ENCODE data around the gene STIM1. TPM values are rescaled to one million over a fixed set of nuclear protein-coding genes. Genes with fewer than 3 reads are reported as not detected.

STIM1 gene
- total RNA-seq, 1 experiment from 2014 or later, result 15.2 TPM

DNA sequence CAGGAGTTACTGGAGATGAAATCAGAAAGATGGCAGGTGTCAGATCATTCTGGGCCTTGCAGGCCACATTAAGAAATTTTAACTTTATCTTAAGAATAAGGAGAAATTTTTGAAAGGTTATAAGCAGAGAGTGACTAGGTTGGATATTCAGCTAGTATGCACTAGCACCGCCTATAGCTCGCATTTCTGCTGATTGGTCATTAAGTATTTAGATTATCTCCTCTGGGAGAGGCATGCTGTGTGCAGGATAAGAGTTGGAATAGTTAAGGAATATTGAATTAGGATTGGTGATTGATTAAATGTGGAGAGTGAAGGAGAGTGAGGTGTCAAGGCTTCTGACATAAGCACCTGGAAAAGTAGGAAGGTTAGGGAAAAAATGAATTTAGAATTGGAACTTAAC is 100.6 kb downstream of the STIM1 start:
- Histone ChIP-seq H3K18ac (ENCODE audit: insufficient read length, low read depth, low read length) (no peak overlapping the region), H3K27me3 (ENCODE audit: insufficient read depth, low read length) (no peaks in the 10 kb centered on the region), H3K14ac (ENCODE audit: insufficient read depth, low read length) (no peak overlapping the region), H3T11ph (ENCODE audit: low read length) (no peak overlapping the region), H4K20me1 (ENCODE audit: control insufficient read depth, insufficient read depth, insufficient read length) (no peaks in the 10 kb centered on the region), H3K9ac (ENCODE audit: extremely low read depth, insufficient read length, low read length) (no peak overlapping the region), H2BK120ac (ENCODE audit: low read depth, low read length, poor library complexity, severe bottlenecking) (no peak overlapping the region), H4K8ac (replicated peaks; ENCODE audit: insufficient read length, low read depth, low read length) (no peak overlapping the region), H3K23me2 (ENCODE audit: insufficient read length, low read depth, low read length, poor library complexity, severe bottlenecking) (no peaks in the 10 kb centered on the region), H2AFZ (ENCODE audit: low read length) (no peak overlapping the region), H3K4me2 (ENCODE audit: insufficient read depth, insufficient read length, low read length) (no peak overlapping the region), H3K56ac (ENCODE audit: insufficient read length, low read depth, low read length) (no peak overlapping the region), H3K79me1 (ENCODE audit: insufficient read depth, low read depth, low read length, poor library complexity, severe bottlenecking) (no peaks in the 10 kb centered on the region), H4K91ac (ENCODE audit: insufficient read length, low read depth, low read length) (no peak overlapping the region), H3K4me1 (ENCODE audit: insufficient read depth, low read length) (no peaks in the 10 kb centered on the region; the same call in 1 of the 2 replicates), H2AK5ac (ENCODE audit: insufficient read length, low read length) (no peak overlapping the region), H2BK5ac (ENCODE audit: insufficient read length, low read length) (no peak overlapping the region), H2BK12ac (ENCODE audit: insufficient read length, low read depth, low read length) (no peak overlapping the region), H3K9me3 (ENCODE audit: control insufficient read depth, low read depth, low read length) (no peaks in the 10 kb centered on the region), H3K4ac (ENCODE audit: low read depth, low read length) (no peak overlapping the region), H2BK15ac (ENCODE audit: low read depth, low read length) (no peak overlapping the region), H3K23ac (ENCODE audit: insufficient read length, low read depth, low read length) (no peak overlapping the region), H2BK20ac (ENCODE audit: low read depth, low read length, poor library complexity, severe bottlenecking) (no peak overlapping the region), H4K5ac (ENCODE audit: insufficient read length, low read depth, low read length) (no peak overlapping the region), H3K79me2 (ENCODE audit: insufficient read depth, low read length) (no peaks in the 10 kb centered on the region), H3K27ac (ENCODE audit: insufficient read length, low read depth, low read length) (no peak overlapping the region)
- Mint-ChIP-seq H3K9me3 (no peaks in the 10 kb centered on the region), H3K27me3 (ENCODE audit: low read depth) (no peaks in the 10 kb centered on the region), H3K27ac (peak overlapping the region in 1 of 3 experiments; percentile 47; a peak in 1 of 7 replicates), H3K4me3 (no peak overlapping the region), H3K36me3 (ENCODE audit: insufficient read depth in 1 of 3, low read depth in 3 of 3) (no peaks in the 10 kb centered on the region), H3K4me1 (peaks cover 4% of the 10 kb centered on the region in 2 experiments)
- no peak for DNase-seq
- WGBS (ENCODE audit: extremely low coverage, insufficient read length, low lambda C conversion rate), result no CpG with 5 or more reads among the region's 2 CpGs
- TF ChIP-seq, protein P1, sequence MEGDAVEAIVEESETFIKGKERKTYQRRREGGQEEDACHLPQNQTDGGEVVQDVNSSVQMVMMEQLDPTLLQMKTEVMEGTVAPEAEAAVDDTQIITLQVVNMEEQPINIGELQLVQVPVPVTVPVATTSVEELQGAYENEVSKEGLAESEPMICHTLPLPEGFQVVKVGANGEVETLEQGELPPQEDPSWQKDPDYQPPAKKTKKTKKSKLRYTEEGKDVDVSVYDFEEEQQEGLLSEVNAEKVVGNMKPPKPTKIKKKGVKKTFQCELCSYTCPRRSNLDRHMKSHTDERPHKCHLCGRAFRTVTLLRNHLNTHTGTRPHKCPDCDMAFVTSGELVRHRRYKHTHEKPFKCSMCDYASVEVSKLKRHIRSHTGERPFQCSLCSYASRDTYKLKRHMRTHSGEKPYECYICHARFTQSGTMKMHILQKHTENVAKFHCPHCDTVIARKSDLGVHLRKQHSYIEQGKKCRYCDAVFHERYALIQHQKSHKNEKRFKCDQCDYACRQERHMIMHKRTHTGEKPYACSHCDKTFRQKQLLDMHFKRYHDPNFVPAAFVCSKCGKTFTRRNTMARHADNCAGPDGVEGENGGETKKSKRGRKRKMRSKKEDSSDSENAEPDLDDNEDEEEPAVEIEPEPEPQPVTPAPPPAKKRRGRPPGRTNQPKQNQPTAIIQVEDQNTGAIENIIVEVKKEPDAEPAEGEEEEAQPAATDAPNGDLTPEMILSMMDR (conservative IDR thresholded peaks at IDR 0.05), result no peak

Data from H9 (cell line).